HG03280 (cell line): Measurements from ENCODE around the gene GLB1L2.
"Not testable (repeated sequence)": the region's sequence is repeated elsewhere in the genome, so short reads cannot be mapped to it uniquely, and the experiment has no call there.

Experiments used
- ATAC-seq: cut with Tn5 transposase; IDR thresholded peaks from one replicate; pipeline ENCODE4 v1.9.1; 2021; ENCODE audit warnings: mild to moderate bottlenecking, moderate library complexity; ENCODE audit not compliant: unreplicated experiment

GLB1L2 gene

DNA sequence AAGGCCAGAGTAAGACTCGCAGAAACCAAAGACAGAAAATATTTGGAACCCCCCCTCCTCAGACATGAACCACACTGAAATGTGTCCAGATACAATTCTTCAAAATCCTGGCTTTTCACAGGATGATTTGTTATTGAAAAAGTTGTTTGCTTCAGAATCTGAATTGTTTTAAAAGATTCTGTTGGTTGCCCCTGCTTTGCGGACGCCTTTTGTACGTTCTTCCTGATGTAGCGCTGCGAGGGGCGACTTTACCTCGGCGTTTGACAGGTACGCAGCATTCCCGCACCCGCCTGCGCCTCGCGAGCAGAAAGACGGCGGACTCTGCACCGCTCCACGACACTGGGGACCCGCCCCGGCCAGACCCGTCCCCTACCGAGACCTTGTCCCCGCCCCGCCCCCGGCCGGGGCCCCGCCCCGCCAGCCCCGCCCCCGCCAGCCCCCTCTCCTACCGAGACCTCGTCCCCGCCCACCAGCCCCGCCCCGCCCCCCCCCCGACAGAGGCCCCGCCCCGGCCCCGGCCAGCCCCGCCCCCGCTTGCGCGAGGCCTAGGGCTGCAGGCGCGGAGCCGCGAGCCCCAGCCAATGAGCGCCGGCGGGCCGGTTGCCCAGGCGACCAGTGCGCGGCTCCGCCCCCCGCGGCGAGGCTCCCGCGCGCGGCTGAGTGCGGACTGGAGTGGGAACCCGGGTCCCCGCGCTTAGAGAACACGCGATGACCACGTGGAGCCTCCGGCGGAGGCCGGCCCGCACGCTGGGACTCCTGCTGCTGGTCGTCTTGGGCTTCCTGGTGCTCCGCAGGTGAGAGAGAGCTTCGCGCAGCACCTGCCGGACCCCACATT, at the start of gene GLB1L2:
Gene GLB1L2 (plus strand): TSS at position 635 of the 835 bp plus-strand sequence. CDS start 74 bp downstream, at position 709.
- ATAC-seq = peak; percentile 93

DNA sequence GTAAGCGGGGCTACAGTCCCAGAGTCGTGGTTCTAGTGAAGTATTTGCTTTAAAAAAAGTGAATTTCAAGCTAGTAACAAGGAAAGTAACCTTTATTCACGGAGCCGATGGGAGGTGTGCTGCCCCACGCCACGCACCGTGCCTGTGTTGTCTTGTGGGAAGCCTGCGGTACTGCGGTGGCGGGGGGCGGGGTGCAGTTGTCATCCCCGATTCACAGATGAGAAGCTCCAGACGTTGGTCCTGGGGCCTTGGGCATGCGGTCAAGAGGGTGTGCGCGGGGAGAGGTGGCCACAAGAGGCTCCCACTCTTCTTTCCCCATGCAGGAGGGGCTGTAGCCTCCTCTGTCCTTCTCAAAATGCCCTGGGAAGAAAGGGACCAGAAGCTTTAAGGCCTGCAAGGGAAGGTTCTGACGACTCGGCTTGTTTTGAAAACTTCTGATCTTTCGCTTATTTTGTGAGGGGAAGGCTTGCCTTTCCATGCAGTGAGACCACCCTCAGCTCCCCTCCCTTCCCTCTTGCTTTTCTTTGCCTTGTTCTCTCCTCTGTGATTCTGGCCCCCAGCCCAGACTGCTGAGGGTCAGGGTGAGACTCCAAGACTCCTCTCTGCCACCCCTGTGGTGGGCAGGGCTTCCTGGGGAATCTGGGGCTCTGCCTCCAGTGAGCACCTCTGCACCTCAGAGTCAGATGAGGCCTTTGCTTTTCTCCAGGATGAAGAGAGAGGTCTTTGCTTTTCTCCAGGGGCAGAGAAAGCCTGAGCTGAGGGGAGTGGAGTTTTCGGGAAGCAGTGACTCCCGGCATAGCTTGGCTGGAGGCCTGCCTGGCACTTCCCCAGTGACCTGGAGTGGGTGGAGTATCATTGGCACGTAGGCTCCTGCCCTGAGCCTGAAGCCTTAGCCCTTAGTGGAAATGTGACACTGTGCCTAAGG, 49.4 kb upstream of the GLB1L2 start:
- no peak for ATAC-seq

DNA sequence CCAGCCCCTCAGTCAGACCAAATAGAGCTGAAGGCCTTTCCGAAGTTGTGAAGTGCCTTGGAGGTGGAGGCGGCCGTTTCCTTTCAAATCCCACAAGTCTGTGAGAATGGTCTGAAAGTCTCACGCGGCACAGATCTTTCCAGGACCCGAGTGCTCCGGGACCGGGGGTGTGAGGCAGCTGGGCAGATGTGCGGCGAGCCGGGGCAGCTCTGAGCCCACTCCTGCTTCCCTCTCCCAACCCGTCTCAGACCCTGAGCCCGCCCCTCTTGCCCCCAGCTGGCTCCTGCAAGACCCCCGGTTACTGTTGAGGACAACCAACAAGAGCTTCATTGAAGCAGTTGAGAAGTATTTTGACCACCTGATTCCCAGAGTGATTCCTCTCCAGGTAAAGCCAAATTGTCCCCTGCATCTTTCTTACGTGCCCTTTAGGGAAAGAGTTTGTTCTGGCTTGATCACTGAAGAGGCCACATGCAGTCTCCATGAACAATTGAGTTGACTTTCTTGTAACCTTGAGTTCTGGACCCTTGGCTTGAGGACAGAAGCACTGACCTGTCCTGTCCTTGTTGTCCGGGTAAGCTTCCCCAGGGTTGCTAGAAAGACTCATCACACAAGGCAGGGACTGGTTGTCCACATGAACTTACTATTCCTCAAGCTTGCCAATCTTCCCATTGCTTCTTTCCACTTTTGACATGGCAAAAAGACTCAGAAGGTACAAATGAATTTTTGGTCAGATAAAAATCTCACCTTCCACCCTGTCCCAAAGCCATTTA, 48.1 kb upstream of the GLB1L2 start:
- no peak for ATAC-seq

DNA sequence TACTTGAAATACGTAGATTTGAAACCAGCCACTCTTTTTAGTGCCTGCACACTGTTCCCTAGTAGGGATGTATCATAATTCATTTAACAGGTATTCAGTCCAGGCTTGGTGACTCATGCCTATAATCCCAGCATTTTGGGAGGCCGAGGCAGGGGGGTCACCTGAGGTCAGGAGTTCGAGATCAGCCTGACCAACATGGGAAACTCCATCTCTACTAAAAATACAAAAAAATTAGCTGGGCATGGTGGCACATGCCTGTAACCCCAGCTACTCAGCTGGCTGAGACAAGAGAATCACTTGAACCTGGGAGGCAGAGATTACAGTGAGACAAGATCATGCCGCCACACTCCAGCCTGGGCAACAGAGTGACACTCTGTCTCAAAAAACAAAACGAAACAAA, 47.4 kb upstream of the GLB1L2 start:
- not testable (repeated sequence) for ATAC-seq

- no peak for ATAC-seq
Measured at GRCh38 chr11:134287561-134287960, 44.2 kb upstream of the GLB1L2 start.

DNA sequence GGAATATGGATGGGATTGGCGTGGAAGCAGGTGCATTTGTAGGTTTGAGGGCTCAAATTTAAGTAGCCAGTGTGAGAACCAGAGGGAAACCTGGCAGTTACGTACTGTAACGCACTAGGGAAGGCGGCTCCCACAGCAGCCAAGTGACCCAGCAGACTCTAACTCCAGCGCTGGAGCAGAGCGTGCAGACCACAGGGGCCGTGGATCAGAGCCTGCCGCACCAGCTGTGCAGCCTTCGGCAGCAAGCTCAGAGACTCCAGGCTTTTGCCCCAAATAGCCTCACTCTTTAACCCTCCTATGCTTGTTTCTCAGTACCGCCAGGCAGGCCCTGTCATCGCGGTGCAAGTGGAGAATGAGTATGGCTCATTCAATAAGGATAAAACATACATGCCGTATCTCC, 43.3 kb upstream of the GLB1L2 start:
- ATAC-seq = no peak

GRCh38 chr11:134289167-134289566, 42.6 kb upstream of the GLB1L2 start:
- ATAC-seq = no peak

- ATAC-seq = no peak
Measured at GRCh38 chr11:134289789-134290188, 42.0 kb upstream of the GLB1L2 start.

DNA sequence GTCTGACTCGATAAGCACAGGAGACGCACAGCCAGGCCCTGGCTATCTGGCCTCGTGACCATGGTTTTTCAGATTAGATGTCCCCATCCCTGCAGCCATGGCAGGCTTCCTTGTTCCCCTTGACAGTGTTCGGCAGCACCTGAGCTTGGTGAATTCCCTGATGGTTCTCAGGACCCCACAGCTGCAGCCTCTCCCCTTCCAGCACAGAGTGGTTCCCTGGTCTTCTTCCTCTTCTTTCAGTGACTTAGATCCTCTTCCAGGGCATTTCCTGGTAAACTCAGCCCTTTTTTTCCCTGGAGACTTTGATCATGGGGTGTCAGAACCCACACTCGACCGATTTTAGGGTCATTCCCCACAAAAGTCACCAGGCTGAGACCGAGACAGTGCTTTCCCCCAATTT, 41.1 kb upstream of the GLB1L2 start:
- ATAC-seq = no peak

- ATAC-seq = no peak
Measured at GRCh38 chr11:134291196-134291595, 40.6 kb upstream of the GLB1L2 start.

- no peak for ATAC-seq
Measured at GRCh38 chr11:134292661-134293060, 39.1 kb upstream of the GLB1L2 start.

GRCh38 chr11:134293119-134294113, 38.4 kb upstream of the GLB1L2 start:
- no peak for ATAC-seq

DNA sequence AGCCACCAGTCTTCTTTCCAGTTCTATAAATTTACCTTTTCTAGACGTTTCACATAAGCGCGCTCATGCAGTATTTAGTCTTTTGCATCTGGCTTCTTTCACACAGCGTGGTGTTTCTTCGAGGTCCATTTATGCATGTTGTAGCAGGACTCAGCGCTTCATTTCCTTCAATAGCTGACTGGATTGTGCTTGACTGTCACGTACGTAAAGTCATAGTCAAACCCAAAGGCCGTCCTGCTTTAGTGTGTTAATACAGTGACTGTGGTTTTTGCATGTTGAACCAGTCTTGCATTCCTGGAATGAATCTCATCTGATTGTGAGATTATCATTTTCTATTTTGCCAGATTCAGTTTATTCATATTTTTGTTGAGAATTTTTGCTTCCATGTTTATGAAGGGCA, 37.1 kb upstream of the GLB1L2 start:
- ATAC-seq = no peak

- ATAC-seq = no peak
Measured at GRCh38 chr11:134312223-134312622, 19.6 kb upstream of the GLB1L2 start.

DNA sequence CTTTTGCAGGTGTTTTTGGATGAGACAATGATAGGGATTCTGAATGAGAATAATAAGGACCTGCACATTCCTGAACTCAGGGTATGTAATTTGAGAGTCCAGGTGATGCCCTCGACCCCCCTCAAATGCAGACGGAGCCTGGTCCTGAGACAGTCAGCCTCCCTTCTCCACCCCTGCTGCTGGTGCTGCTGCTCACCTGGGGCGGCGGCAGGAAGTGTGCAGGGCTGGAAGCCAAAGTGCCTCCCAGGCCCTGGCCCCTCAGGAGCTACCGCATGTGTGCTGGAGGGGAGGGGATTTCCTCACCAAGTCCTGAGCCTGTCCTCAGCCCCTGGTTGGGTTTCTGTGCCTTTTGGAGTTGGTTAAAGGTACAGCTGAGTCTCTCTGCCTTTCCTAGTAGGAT, 19.0 kb upstream of the GLB1L2 start:
- ATAC-seq = no peak

DNA sequence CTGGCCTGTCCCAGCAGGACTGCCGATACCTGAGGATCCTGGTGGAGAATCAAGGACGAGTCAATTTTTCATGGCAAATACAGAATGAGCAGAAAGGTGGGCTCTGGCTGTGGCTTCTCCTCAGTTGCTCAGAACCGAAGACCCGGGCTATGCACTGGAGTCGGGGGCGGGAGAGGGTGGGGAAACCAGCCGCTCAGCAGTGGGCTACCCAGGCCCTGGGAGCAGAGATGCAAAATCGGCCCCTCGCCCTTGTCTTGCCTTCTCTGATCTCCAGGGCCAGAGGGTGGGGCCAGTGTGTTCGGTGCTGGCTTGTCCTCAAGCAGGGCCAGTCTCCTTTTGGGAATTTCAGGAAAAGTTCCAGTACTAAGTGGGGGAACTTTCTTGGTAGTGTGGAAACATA, 18.4 kb upstream of the GLB1L2 start:
- no peak for ATAC-seq

DNA sequence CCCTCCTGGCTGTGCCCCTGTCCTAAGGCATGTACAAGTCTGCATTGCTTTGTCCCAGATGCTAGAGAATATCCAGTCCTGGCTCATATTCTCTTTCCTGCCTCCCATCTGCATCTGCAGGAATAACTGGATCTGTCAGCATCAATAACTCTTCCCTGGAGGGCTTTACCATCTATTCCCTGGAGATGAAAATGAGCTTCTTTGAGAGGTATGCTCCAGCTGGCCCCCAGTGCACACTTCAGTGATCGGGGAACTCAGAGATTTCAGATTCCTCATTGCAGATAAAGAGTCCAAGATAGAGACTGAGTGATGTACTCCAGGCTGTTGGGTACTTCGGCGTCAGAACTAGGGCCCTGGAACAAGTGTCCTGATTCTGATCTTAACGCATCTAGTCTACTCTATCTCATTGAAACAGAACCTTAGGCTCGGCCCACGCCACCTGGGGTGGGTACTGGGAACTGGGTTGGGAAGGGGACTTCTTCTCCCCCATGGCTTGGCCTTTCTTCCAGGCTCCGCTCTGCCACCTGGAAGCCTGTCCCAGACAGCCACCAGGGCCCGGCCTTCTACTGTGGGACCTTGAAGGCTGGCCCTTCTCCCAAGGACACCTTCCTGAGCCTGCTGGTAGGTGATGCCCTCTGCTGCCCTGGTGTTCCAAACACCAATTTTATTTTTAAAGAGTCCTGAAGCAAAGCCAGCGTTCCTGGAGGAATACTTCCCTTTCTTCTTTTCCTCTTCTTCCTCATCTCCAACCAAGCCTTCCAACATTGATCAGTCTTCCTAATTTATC, 17.8 kb upstream of the GLB1L2 start:
- ATAC-seq = no peak

- no peak for ATAC-seq
Measured at GRCh38 chr11:134317103-134317502, 14.7 kb upstream of the GLB1L2 start.

DNA sequence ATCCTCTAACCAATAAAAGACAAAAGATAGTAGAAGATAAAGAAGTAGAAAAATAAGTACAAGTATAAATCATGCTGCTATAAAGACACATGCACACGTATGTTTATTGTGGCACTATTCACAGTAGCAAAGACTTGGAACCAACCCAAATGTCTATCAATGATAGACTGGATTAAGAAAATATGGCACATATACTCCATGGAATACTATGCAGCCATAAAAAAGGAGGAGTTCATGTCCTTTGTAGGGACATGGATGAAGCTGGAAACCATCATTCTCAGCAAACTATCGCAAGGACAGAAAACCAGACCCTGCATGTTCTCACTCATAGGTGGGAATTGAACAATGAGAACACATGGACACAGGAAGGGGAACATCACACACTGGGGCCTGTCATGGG, 10.4 kb upstream of the GLB1L2 start:
- ATAC-seq = not testable (repeated sequence)
